CD14-positive monocyte (primary cell): ENCODE measurements around the gene SLC14A1. TPM values are rescaled to one million over a fixed set of nuclear protein-coding genes. Genes with fewer than 3 reads are reported as not detected.

Experiments
- DNase-seq, 3 donors: peaks; one replicate each; pipeline ENCODE4 v3.0.0-alpha.2; 2011 to 2022
- H2AFZ ChIP-seq: 2 replicates; pipeline ENCODE4 v1.6.0; 2012; ENCODE audit warnings: mild to moderate bottlenecking, low read depth, low read length, inconsistent platforms; ENCODE audit not compliant: insufficient read depth, poor library complexity, severe bottlenecking
- H3K27ac ChIP-seq, 2 donors: 1 replicate in 1 of 2; 2 replicates in 1 of 2; pipeline ENCODE4 v1.5.1; 2012 to 2013; ENCODE audit warnings: low read length in 2 of 2, control low read depth in 1 of 2, inconsistent platforms in 1 of 2, low read depth in 1 of 2, mild to moderate bottlenecking in 1 of 2
- H3K27me3 ChIP-seq, 2 donors: one replicate each; pipeline versions ENCODE4 v1.6.0 to v1.6.1; 2011 to 2013; ENCODE audit warnings: low read length in 2 of 2; ENCODE audit not compliant: control insufficient read depth in 2 of 2, insufficient read depth in 2 of 2
- H3K36me3 ChIP-seq, 2 donors: replicated peaks in 1 of 2; 1 replicate in 1 of 2; 2 replicates in 1 of 2; pipeline versions ENCODE4 v1.5.1 to v1.6.1; 2012 to 2013; ENCODE audit warnings: low read length in 2 of 2, control low read depth in 1 of 2, inconsistent platforms in 1 of 2, mild to moderate bottlenecking in 1 of 2; ENCODE audit not compliant: insufficient read depth in 2 of 2, control insufficient read depth in 1 of 2
- H3K4me1 ChIP-seq, 2 donors: 1 replicate in 1 of 2; 2 replicates in 1 of 2; pipeline versions ENCODE4 v1.5.1 to v1.6.1; 2012 to 2013; ENCODE audit warnings: low read length in 2 of 2, control low read depth in 1 of 2, inconsistent platforms in 1 of 2, mild to moderate bottlenecking in 1 of 2, moderate library complexity in 1 of 2; ENCODE audit not compliant: insufficient read depth in 2 of 2, control insufficient read depth in 1 of 2
- H3K4me2 ChIP-seq: replicated peaks from 2 replicates; pipeline ENCODE3; 2012; ENCODE audit warnings: low read length, moderate library complexity, mild to moderate bottlenecking; ENCODE audit not compliant: poor library complexity, severe bottlenecking; ENCODE audit errors: extremely low read depth
- H3K4me3 ChIP-seq, 3 experiments: fragments of 200-600 bp in 1 of 3; sonication (generic) in 1 of 3; replicated peaks in 1 of 3; 1 replicate in 2 of 3; 2 replicates in 1 of 3; pipeline ENCODE4 v1.5.1; 2011 to 2013; ENCODE audit warnings: low read length in 3 of 3, mild to moderate bottlenecking in 3 of 3, control low read depth in 2 of 3, low read depth in 2 of 3, inconsistent platforms in 1 of 3, moderate library complexity in 1 of 3
- H3K79me2 ChIP-seq: 2 replicates; pipeline ENCODE4 v1.6.0; 2012; ENCODE audit warnings: mild to moderate bottlenecking, control low read depth, inconsistent platforms, low read length, moderate library complexity; ENCODE audit not compliant: insufficient read depth
- H3K9ac ChIP-seq: 2 replicates; pipeline ENCODE4 v1.6.0; 2017; ENCODE audit warnings: low read length, mild to moderate bottlenecking; ENCODE audit not compliant: insufficient read depth, poor library complexity, severe bottlenecking
- H3K9me3 ChIP-seq, 2 donors: replicated peaks in 1 of 2; 1 replicate in 1 of 2; 2 replicates in 1 of 2; pipeline versions ENCODE4 v1.5.1 to v1.6.1; 2012 to 2013; ENCODE audit warnings: low read length in 2 of 2, control low read depth in 1 of 2; ENCODE audit not compliant: control insufficient read depth in 1 of 2, insufficient read depth in 1 of 2
- H4K20me1 ChIP-seq: 2 replicates; pipeline ENCODE4 v1.6.0; 2012; ENCODE audit warnings: mild to moderate bottlenecking, low read length, control low read depth, moderate library complexity; ENCODE audit not compliant: insufficient read depth
- H3K27ac Mint-ChIP-seq, 7 donors: one replicate each; pipeline ENCODE4 v1.8.0; 2020; ENCODE audit warnings: mild to moderate bottlenecking in 7 of 7, mixed read lengths in 7 of 7, moderate library complexity in 6 of 7, inconsistent platforms in 2 of 7
- H3K27me3 Mint-ChIP-seq, 3 donors: one replicate each; pipeline ENCODE4 v1.8.0; 2021 to 2022; ENCODE audit warnings: low read depth in 3 of 3, mild to moderate bottlenecking in 3 of 3, mixed read lengths in 3 of 3, moderate library complexity in 3 of 3, inconsistent platforms in 1 of 3
- H3K36me3 Mint-ChIP-seq, 2 donors: one replicate each; pipeline ENCODE4 v1.8.0; 2020; ENCODE audit warnings: mixed read lengths in 2 of 2, inconsistent platforms in 1 of 2, mild to moderate bottlenecking in 1 of 2
- H3K4me1 Mint-ChIP-seq: one replicate; pipeline ENCODE4 v1.8.0; 2020; ENCODE audit warnings: mild to moderate bottlenecking, mixed read lengths
- H3K4me3 Mint-ChIP-seq, 2 donors: one replicate each; pipeline ENCODE4 v1.8.0; 2020; ENCODE audit warnings: mild to moderate bottlenecking in 2 of 2, mixed read lengths in 2 of 2, moderate library complexity in 1 of 2
- H3K9me3 Mint-ChIP-seq, 7 donors: one replicate each; pipeline ENCODE4 v1.8.0; 2020 to 2022; ENCODE audit warnings: mixed read lengths in 7 of 7, mild to moderate bottlenecking in 6 of 7, moderate library complexity in 6 of 7, inconsistent platforms in 2 of 7
- CTCF ChIP-seq: fragments of 200-600 bp; IDR thresholded peaks from one replicate; pipeline ENCODE4 v1.8.0; 2022; ENCODE audit warnings: antibody characterized with exemption, mild to moderate bottlenecking
- WGBS: methylation state at CpG from one replicate; pipeline ENCODE4 v1.1.5; 2013; ENCODE audit warnings: missing lambda C conversion rate; ENCODE audit not compliant: insufficient coverage; 5-methylcytosine and 5-hydroxymethylcytosine counted together
- intact Hi-C, 2 donors: fragments of 100-400 bp; cut with micrococcal nuclease; formaldehyde crosslinking; loops; one replicate each; pipeline versions ENCODE4 v1.15.0 to v1.15.1; 2023
- polyA plus RNA-seq, 3 donors: library from polyadenylated mRNA; depleted of rRNA in 1 of 3; unstranded in 2 of 3; stranded (reverse) in 1 of 3; fragments of 300-500 nt in 2 of 3; fragments of >200 nt in 1 of 3; fragmentation: Illumina TruSeq in 2 of 3; gene quantifications; 1 replicate in 2 of 3; 2 replicates in 1 of 3; pipeline ENCODE4 v1.2.3, GENCODE V29; 2012 to 2021

Gene SLC14A1
- polyA plus RNA-seq, 3 donors, result not detected

- peaks cover 37% of the 10 kb centered on the region for H3K4me1 Mint-ChIP-seq
- H3K27ac Mint-ChIP-seq, result no peak overlapping the region
- H3K4me2 ChIP-seq, result no peak overlapping the region
Observed at GRCh38 chr18:45690975-45691815, 32.8 kb upstream of the SLC14A1 start.

GRCh38 chr18:45691816-45692179 is 32.2 kb upstream of the SLC14A1 start:
- H3K36me3 Mint-ChIP-seq, result peaks cover 0 to 3% of the 10 kb centered on the region in 2 donors
- intact Hi-C loops, result loop anchor here in 1 of 2 donors (5.0 kb wide), 1 partner anchor 191 kb away; no protein-coding TSS in a partner anchor

More at GRCh38 chr18:45690975-45691815, 32.8 kb upstream of the SLC14A1 start:
- H3K36me3 Mint-ChIP-seq, result peaks cover 0 to 3% of the 10 kb centered on the region in 2 donors
- Histone ChIP-seq H3K27ac (no peak overlapping the region), H2AFZ (peak overlapping the region; percentile 23), H3K4me1 (peaks cover 27 to 37% of the 10 kb centered on the region in 2 donors), H3K9ac (no peak overlapping the region), H3K79me2 (no peaks in the 10 kb centered on the region), H4K20me1 (no peaks in the 10 kb centered on the region), H3K36me3 (no peaks in the 10 kb centered on the region), H3K9me3 (peaks cover 0 to 11% of the 10 kb centered on the region in 2 donors), H3K4me3 (no peak overlapping the region), H3K27me3 (no peaks in the 10 kb centered on the region)
- intact Hi-C loops, result loop anchor here in 1 of 2 donors (5.0 kb wide), 1 partner anchor 191 kb away; no protein-coding TSS in a partner anchor
- H3K27me3 Mint-ChIP-seq, result peaks cover 0 to 1% (median 0%) of the 10 kb centered on the region in 3 donors
- H3K4me3 Mint-ChIP-seq, result no peak overlapping the region
- WGBS, result 25% methylated on average over 9 of the region's 12 CpGs
- peaks cover 11 to 27% (median 19%) of the 10 kb centered on the region in 7 donors for H3K9me3 Mint-ChIP-seq
- DNase-seq, result peak; percentile 58 to 66 (median 62)
- TF ChIP-seq CTCF, result peak; percentile 91

More at GRCh38 chr18:45691816-45692179, 32.2 kb upstream of the SLC14A1 start:
- Histone ChIP-seq H3K79me2 (no peaks in the 10 kb centered on the region), H3K4me3 (no peak overlapping the region), H3K36me3 (no peaks in the 10 kb centered on the region), H3K27ac (no peak overlapping the region), H3K4me1 (peaks cover 23 to 31% of the 10 kb centered on the region in 2 donors), H3K9ac (no peak overlapping the region), H3K27me3 (no peaks in the 10 kb centered on the region), H3K4me2 (no peak overlapping the region), H4K20me1 (no peaks in the 10 kb centered on the region), H3K9me3 (peaks cover 0 to 11% of the 10 kb centered on the region in 2 donors), H2AFZ (peak overlapping the region; percentile 23)
- DNase-seq, result no peak
- no peak overlapping the region for H3K4me3 Mint-ChIP-seq
- H3K4me1 Mint-ChIP-seq, result peaks cover 30% of the 10 kb centered on the region
- no peak overlapping the region for H3K27ac Mint-ChIP-seq
- peaks cover 13 to 27% (median 19%) of the 10 kb centered on the region in 7 donors for H3K9me3 Mint-ChIP-seq
- no peak for TF ChIP-seq CTCF
- H3K27me3 Mint-ChIP-seq, result peaks cover 0 to 1% (median 0%) of the 10 kb centered on the region in 3 donors
- WGBS, result 83% methylated on average over 4 of the region's 7 CpGs
